ENCODE measurements around the gene ACAP1.

GRCh38 chr17:7294614-7295153 is 41.6 kb upstream of the ACAP1 start, which contains the start of gene YBX2:
- TF ChIP-seq POLR2AphosphoS5 (IDR thresholded peaks at IDR 0.05; ENCODE audit: borderline replicate concordance, low read depth, low read length) (no peak), EZH2 (IDR thresholded peaks at IDR 0.05) (no peak), FOXP2 (optimal IDR thresholded peaks at IDR 0.05; ENCODE audit: control extremely low read depth, extremely low read length, insufficient read depth) (no peak)

Measured in SK-N-MC (cell line).